HepG2 (cell line): Measurements from ENCODE around the gene ZBTB7B. TPM values are rescaled to one million over a fixed set of nuclear protein-coding genes. Genes with fewer than 3 reads are reported as not detected.

ENCODE experiments used
- AHR ChIP-seq: IDR thresholded peaks from 2 replicates; pipeline ENCODE4 v1.6.1; 2018; ENCODE audit warnings: missing genetic modification reagents, missing compliant biosample characterization
- ARNT2 ChIP-seq: sonication (generic); formaldehyde crosslinking; IDR thresholded peaks from 2 replicates; pipeline ENCODE4 v1.8.0; 2022; ENCODE audit warnings: mild to moderate bottlenecking, low read depth, missing genetic modification reagents, moderate library complexity
- ETV6 ChIP-seq: sonication (generic); formaldehyde crosslinking; conservative IDR thresholded peaks from 2 replicates; pipeline ENCODE4 v1.4.0; 2020; ENCODE audit warnings: missing genetic modification reagents
- FOXK2 ChIP-seq: fragments of 450-650 bp; IDR thresholded peaks from 2 replicates; pipeline ENCODE4 v1.6.1; 2016
- HNRNPLL ChIP-seq: fragments of 200-400 bp; formaldehyde crosslinking; IDR thresholded peaks from 2 replicates; pipeline ENCODE4 v1.6.1; 2017; ENCODE audit warnings: mild to moderate bottlenecking, low read depth, low read length; ENCODE audit not compliant: poor library complexity, severe bottlenecking
- KDM2A ChIP-seq: sonication (generic); formaldehyde crosslinking; IDR thresholded peaks from 2 replicates; pipeline ENCODE4 v1.4.0; 2020; ENCODE audit warnings: low read depth, missing genetic modification reagents, borderline replicate concordance
- MAX ChIP-seq: IDR thresholded peaks from 2 replicates; pipeline ENCODE4 v1.6.1; 2012; ENCODE audit warnings: inconsistent platforms
- MEIS1 ChIP-seq: sonication (generic); formaldehyde crosslinking; IDR thresholded peaks from 2 replicates; pipeline ENCODE4 v1.9.0; 2021; ENCODE audit warnings: mild to moderate bottlenecking, missing genetic modification reagents, moderate library complexity, borderline replicate concordance
- MTA3 ChIP-seq: sonication (generic); formaldehyde crosslinking; IDR thresholded peaks from 2 replicates; pipeline ENCODE4 v1.4.0; 2020; ENCODE audit warnings: missing genetic modification reagents
- MXD3 ChIP-seq: IDR thresholded peaks from 2 replicates; pipeline ENCODE4 v1.6.1; 2016; ENCODE audit warnings: mild to moderate bottlenecking, missing biosample characterization, missing genetic modification reagents
- MYNN ChIP-seq: sonication (generic); formaldehyde crosslinking; IDR thresholded peaks from 2 replicates; pipeline ENCODE4 v1.4.0; 2020; ENCODE audit warnings: mild to moderate bottlenecking, low read depth, missing genetic modification reagents
- NCOR1 ChIP-seq: fragments of 200-600 bp; sonication (generic); IDR thresholded peaks from 2 replicates; pipeline ENCODE4 v1.7.0; 2017; ENCODE audit warnings: antibody characterized with exemption, low read length, borderline replicate concordance
- PRPF4 ChIP-seq: fragments of 200-400 bp; formaldehyde crosslinking; IDR thresholded peaks from 2 replicates; pipeline ENCODE4 v1.6.1; 2016; ENCODE audit warnings: low read length, low read depth; ENCODE audit not compliant: poor library complexity, severe bottlenecking
- REXO4 ChIP-seq: sonication (generic); formaldehyde crosslinking; IDR thresholded peaks from 2 replicates; pipeline ENCODE4 v1.8.0; 2022; ENCODE audit warnings: missing genetic modification reagents, mild to moderate bottlenecking, borderline replicate concordance
- SALL1 ChIP-seq: sonication (generic); formaldehyde crosslinking; IDR thresholded peaks from 2 replicates; pipeline ENCODE4 v1.8.0; 2022; ENCODE audit warnings: mild to moderate bottlenecking, missing genetic modification reagents
- SALL2 ChIP-seq: sonication (generic); formaldehyde crosslinking; IDR thresholded peaks from 2 replicates; pipeline ENCODE4 v1.8.1; 2023; ENCODE audit warnings: mild to moderate bottlenecking, missing genetic modification reagents, inconsistent platforms
- SETDB1 ChIP-seq: sonication (generic); formaldehyde crosslinking; IDR thresholded peaks from 2 replicates; pipeline ENCODE4 v1.5.1; 2020; ENCODE audit warnings: missing genetic modification reagents, mild to moderate bottlenecking, borderline replicate concordance
- TARDBP ChIP-seq: sonication (generic); formaldehyde crosslinking; IDR thresholded peaks from 2 replicates; pipeline ENCODE4 v1.8.0; 2022; ENCODE audit warnings: mild to moderate bottlenecking, missing genetic modification reagents
- TOE1 ChIP-seq: sonication (generic); formaldehyde crosslinking; IDR thresholded peaks from 2 replicates; pipeline ENCODE4 v1.4.0; 2020; ENCODE audit warnings: mild to moderate bottlenecking, missing genetic modification reagents
- ZFP82 ChIP-seq: sonication (generic); formaldehyde crosslinking; IDR thresholded peaks from 2 replicates; pipeline ENCODE4 v1.5.1; 2020; ENCODE audit warnings: mild to moderate bottlenecking, missing genetic modification reagents, borderline replicate concordance
- ZNF230 ChIP-seq: sonication (generic); formaldehyde crosslinking; IDR thresholded peaks from 2 replicates; pipeline ENCODE4 v1.4.0; 2020; ENCODE audit warnings: mild to moderate bottlenecking, missing genetic modification reagents
- ZNF234 ChIP-seq: sonication (generic); formaldehyde crosslinking; conservative IDR thresholded peaks from 2 replicates; pipeline ENCODE4 v1.5.1; 2020; ENCODE audit warnings: mild to moderate bottlenecking, missing genetic modification reagents
- ZNF235 ChIP-seq: sonication (generic); formaldehyde crosslinking; IDR thresholded peaks from 2 replicates; pipeline ENCODE4 v1.8.1; 2023; ENCODE audit warnings: mild to moderate bottlenecking, missing genetic modification reagents, borderline replicate concordance
- ZNF264 ChIP-seq: sonication (generic); formaldehyde crosslinking; IDR thresholded peaks from 2 replicates; pipeline ENCODE4 v1.4.0; 2020; ENCODE audit warnings: missing genetic modification reagents
- ZNF354B ChIP-seq: sonication (generic); formaldehyde crosslinking; IDR thresholded peaks from 2 replicates; pipeline ENCODE4 v1.8.0; 2022; ENCODE audit warnings: mild to moderate bottlenecking, missing genetic modification reagents
- ZNF383 ChIP-seq: sonication (generic); formaldehyde crosslinking; IDR thresholded peaks from 2 replicates; pipeline ENCODE4 v1.4.0; 2020; ENCODE audit warnings: missing genetic modification reagents, mild to moderate bottlenecking, borderline replicate concordance
- polyA plus RNA-seq, 8 experiments: library from polyadenylated mRNA; depleted of rRNA in 3 of 8; stranded (reverse) in 7 of 8; unstranded in 1 of 8; fragments of >200 nt; fragmentation: Illumina TruSeq in 4 of 8; extraction: Trizol in 4 of 8; gene quantifications; 2 replicates each; pipeline versions ENCODE4 v1.2.1 to v1.2.3, GENCODE V29; 2011 to 2016; ENCODE audit warnings: low read depth in 4 of 8, missing spikeins in 1 of 8, mixed read lengths in 1 of 8; ENCODE audit not compliant: insufficient read depth in 1 of 8
- total RNA-seq, 5 experiments: library from RNA; depleted of rRNA; stranded (reverse); fragments of >200 nt; fragmentation: Illumina TruSeq; extraction: Trizol; gene quantifications; 2 replicates each; pipeline ENCODE4 v1.2.3, GENCODE V29; 2016; ENCODE audit warnings: low read depth in 1 of 5
- TF ChIP-seq, protein P1 (sequence below): sonication (generic); formaldehyde crosslinking; IDR thresholded peaks from 2 replicates; pipeline ENCODE4 v1.5.1; 2020; ENCODE audit warnings: missing genetic modification reagents, mild to moderate bottlenecking, borderline replicate concordance
- TF ChIP-seq, protein P2 (sequence below): sonication (generic); formaldehyde crosslinking; IDR thresholded peaks from 2 replicates; pipeline ENCODE4 v1.4.0; 2020; ENCODE audit warnings: missing genetic modification reagents; ENCODE audit errors: not compliant biosample characterization

The ZBTB7B gene
- total and polyA plus RNA-seq, 2 of the 13 experiments (the other 11 are each of a cell fraction or from before 2014, with no cell fraction given): 15.5 to 17.5 TPM

DNA sequence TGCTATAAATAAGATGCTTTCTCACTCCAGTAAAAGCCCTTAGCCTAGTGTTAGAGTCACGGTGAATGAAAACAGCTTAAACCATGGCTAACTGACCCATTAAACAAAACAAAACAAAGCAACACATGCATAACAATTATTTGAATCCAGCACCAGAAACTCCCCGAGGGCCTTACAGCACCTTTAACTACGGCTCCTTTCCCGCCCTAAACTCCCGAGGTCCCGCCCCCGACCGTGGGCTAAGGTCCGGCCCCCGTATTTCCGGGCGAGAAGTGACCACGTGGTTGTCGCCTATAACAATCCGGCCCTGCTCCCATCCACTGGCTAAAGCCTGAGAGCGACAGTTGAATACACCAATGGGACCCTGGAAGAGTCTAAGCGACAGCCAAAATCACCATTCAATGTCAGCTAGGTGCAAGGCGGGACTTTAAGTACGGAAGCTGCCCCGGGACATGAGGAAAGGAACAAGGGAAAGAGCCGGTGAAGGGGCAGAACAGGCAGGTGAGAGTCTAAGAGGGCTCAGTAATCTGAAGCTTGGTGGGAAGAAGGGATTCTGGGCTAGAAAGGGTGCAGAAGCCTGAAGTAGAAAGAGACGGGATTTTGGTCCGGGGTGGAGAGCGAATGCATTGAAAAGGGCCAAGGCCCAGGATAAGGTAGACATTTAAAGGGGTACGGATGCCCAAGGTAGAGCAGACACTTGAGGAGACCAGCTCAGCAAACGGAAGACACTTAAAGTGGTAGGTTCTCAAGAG lies 19.5 kb upstream of the ZBTB7B start, which contains the start of gene FLAD1 (continued):
- TF ChIP-seq SETDB1 (CRISPR knock-in tag): no peak
- no peak for TF ChIP-seq REXO4 (CRISPR knock-in tag)
- peak; percentile 96 for TF ChIP-seq MAX
- TF ChIP-seq, protein P1, sequence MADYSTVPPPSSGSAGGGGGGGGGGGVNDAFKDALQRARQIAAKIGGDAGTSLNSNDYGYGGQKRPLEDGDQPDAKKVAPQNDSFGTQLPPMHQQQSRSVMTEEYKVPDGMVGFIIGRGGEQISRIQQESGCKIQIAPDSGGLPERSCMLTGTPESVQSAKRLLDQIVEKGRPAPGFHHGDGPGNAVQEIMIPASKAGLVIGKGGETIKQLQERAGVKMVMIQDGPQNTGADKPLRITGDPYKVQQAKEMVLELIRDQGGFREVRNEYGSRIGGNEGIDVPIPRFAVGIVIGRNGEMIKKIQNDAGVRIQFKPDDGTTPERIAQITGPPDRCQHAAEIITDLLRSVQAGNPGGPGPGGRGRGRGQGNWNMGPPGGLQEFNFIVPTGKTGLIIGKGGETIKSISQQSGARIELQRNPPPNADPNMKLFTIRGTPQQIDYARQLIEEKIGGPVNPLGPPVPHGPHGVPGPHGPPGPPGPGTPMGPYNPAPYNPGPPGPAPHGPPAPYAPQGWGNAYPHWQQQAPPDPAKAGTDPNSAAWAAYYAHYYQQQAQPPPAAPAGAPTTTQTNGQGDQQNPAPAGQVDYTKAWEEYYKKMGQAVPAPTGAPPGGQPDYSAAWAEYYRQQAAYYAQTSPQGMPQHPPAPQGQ: no peak
- TF ChIP-seq AHR (CRISPR knock-in tag): no peak; the same call in 1 of the 2 replicates
- TF ChIP-seq ZNF230 (CRISPR knock-in tag): no peak
- TF ChIP-seq ZNF354B (CRISPR knock-in tag): 0 out of 2 replicates have a peak, but pooled peaks have one; percentile 44
- no peak for TF ChIP-seq ZFP82 (CRISPR knock-in tag)
- TF ChIP-seq HNRNPLL: no peak
- peak; percentile 66; the same call in 1 of the 2 replicates for TF ChIP-seq SALL1 (CRISPR knock-in tag)
- TF ChIP-seq ZNF264 (CRISPR knock-in tag): 0 out of 2 replicates have a peak, but pooled peaks have one; percentile 21
- TF ChIP-seq, protein P2, sequence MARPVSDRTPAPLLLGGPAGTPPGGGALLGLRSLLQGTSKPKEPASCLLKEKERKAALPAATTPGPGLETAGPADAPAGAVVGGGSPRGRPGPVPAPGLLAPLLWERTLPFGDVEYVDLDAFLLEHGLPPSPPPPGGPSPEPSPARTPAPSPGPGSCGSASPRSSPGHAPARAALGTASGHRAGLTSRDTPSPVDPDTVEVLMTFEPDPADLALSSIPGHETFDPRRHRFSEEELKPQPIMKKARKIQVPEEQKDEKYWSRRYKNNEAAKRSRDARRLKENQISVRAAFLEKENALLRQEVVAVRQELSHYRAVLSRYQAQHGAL (CRISPR knock-in tag): no peak
- TF ChIP-seq NCOR1: no peak
- no peak for TF ChIP-seq MTA3 (CRISPR knock-in tag)
- TF ChIP-seq ZNF234 (CRISPR knock-in tag): no peak
- peak; percentile 78; the same call in 1 of the 2 replicates for TF ChIP-seq SALL2 (CRISPR knock-in tag)
- no peak for TF ChIP-seq TOE1 (CRISPR knock-in tag)
- TF ChIP-seq MEIS1 (CRISPR knock-in tag): no peak
- no peak for TF ChIP-seq ETV6 (CRISPR knock-in tag)
- TF ChIP-seq ZNF383 (CRISPR knock-in tag): no peak
- peak; percentile 90 for TF ChIP-seq TARDBP (CRISPR knock-in tag)
- peak; percentile 64; the same call in 1 of the 2 replicates for TF ChIP-seq ZNF235 (CRISPR knock-in tag)
- TF ChIP-seq MXD3: peak; percentile 39; the same call in 1 of the 2 replicates
- TF ChIP-seq FOXK2: peak; percentile 41; the same call in 1 of the 2 replicates
- TF ChIP-seq PRPF4: no peak
- no peak for TF ChIP-seq MYNN
- peak; percentile 73; the same call in 1 of the 2 replicates for TF ChIP-seq KDM2A (CRISPR knock-in tag)
- no peak for TF ChIP-seq ARNT2
